Pulmonary artery endothelial cell (primary cell): ENCODE measurements around the gene ITPR2. TPM values are rescaled to one million over a fixed set of nuclear protein-coding genes. Genes with fewer than 3 reads are reported as not detected.
A peak's percentile ranks its signal among the peaks of the same experiment; 100 is the strongest.
"Not testable (repeated sequence)": the region's sequence is repeated elsewhere in the genome, so short reads cannot be mapped to it uniquely, and the experiment has no call there.

ENCODE experiments used
- DNase-seq: peaks from one replicate; pipeline ENCODE4 v3.0.0-alpha.2; 2011; ENCODE audit warnings: low read depth, low spot score
- total RNA-seq: library from RNA; depleted of rRNA; stranded (reverse); fragments of >200 nt; gene quantifications from 2 replicates; pipeline ENCODE4 v1.2.3, GENCODE V29; 2014

Gene ITPR2
- total RNA-seq, 1 donor from 2014 or later: 96.2 TPM

GRCh38 chr12:26732005-26732908 lies 100.7 kb downstream of the ITPR2 start:
- no peak for DNase-seq

- DNase-seq: peak; percentile 62
Measured at GRCh38 chr12:26730481-26731350, 102.3 kb downstream of the ITPR2 start.

GRCh38 chr12:26729137-26729671 lies 103.8 kb downstream of the ITPR2 start:
- DNase-seq: not testable (repeated sequence)

- DNase-seq: no peak
Measured at GRCh38 chr12:26728205-26729050, 104.6 kb downstream of the ITPR2 start.

- DNase-seq: no peak
Measured at GRCh38 chr12:26727482-26728204, 105.4 kb downstream of the ITPR2 start.

GRCh38 chr12:26726956-26727355 lies 106.0 kb downstream of the ITPR2 start:
- DNase-seq: no peak

GRCh38 chr12:26725276-26725916 lies 107.6 kb downstream of the ITPR2 start:
- DNase-seq: no peak

- DNase-seq: no peak
Measured at GRCh38 chr12:26724309-26724702, 108.7 kb downstream of the ITPR2 start.

GRCh38 chr12:26723379-26724308 lies 109.3 kb downstream of the ITPR2 start:
- no peak for DNase-seq

GRCh38 chr12:26721800-26722199 lies 111.2 kb downstream of the ITPR2 start:
- DNase-seq: no peak

GRCh38 chr12:26719852-26720251 lies 113.1 kb downstream of the ITPR2 start:
- DNase-seq: no peak

- no peak for DNase-seq
Measured at GRCh38 chr12:26717757-26718156, 115.2 kb downstream of the ITPR2 start.

- no peak for DNase-seq
Measured at GRCh38 chr12:26715232-26715631, 117.8 kb downstream of the ITPR2 start.

GRCh38 chr12:26713885-26714383 lies 119.1 kb downstream of the ITPR2 start:
- no peak for DNase-seq

GRCh38 chr12:26712892-26713291 lies 120.1 kb downstream of the ITPR2 start:
- no peak for DNase-seq

GRCh38 chr12:26711569-26711968 lies 121.4 kb downstream of the ITPR2 start:
- no peak for DNase-seq

- DNase-seq: no peak
Measured at GRCh38 chr12:26711072-26711471, 121.9 kb downstream of the ITPR2 start.

GRCh38 chr12:26705851-26706250 lies 127.1 kb downstream of the ITPR2 start:
- no peak for DNase-seq
